ENCODE data around the gene COL26A1.
A peak's percentile ranks its signal among the peaks of the same experiment; 100 is the strongest.
"Not testable (repeated sequence)": the region's sequence is repeated elsewhere in the genome, so short reads cannot be mapped to it uniquely, and the experiment has no call there.

Gene COL26A1

DNA sequence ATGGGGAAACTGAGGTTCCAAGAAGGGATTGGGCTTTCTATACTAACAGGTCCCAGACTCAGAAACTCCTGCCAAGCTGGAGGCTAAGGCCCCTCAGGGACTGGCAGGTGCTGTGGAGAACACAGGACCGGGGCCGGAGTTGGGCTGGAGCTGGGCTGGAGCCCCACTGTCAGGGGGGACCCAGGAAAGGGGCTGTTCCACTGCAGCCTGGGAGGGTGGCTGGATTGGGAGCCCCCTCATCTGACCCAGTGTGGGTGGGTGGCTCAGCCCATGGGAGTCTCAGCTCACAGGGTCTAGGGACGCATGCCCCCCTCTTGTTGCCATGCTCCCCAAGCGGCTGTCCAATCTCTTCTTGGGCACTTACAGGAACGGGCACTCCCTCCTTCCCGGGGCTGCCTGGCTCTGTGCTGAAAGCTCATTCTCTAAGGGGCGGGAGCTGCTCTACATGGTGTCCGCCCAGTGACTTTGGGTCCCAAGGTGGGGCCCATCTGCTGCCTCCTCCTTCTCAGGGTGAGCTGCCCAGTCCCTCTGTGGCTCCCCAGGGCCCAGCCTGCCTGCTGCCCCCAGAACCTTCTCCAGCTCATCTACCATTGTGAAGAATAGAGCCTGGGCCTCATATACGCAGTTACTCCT lies 139.9 kb downstream of the COL26A1 start:
- DNase-seq, result no peak

DNA sequence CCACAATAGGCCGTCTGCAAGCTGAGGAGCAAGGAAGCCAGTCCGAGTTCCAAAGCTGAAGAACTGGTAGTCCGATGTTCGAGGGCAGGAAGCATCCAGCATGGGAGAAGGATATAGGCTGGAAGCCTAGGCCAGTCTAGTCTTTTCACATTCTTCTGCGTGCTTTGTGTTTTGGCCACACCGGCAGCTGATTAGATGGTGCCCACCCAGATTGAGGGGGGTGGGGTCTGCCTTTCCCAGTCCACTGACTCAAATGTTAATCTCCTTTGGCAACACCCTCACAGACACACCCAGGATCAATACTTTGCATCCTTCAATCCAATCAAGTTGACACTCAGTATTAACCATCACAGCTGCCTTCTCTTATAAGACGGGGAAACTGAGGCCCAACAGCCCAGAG lies 142.8 kb downstream of the COL26A1 start:
- DNase-seq, result not testable (repeated sequence)

DNA sequence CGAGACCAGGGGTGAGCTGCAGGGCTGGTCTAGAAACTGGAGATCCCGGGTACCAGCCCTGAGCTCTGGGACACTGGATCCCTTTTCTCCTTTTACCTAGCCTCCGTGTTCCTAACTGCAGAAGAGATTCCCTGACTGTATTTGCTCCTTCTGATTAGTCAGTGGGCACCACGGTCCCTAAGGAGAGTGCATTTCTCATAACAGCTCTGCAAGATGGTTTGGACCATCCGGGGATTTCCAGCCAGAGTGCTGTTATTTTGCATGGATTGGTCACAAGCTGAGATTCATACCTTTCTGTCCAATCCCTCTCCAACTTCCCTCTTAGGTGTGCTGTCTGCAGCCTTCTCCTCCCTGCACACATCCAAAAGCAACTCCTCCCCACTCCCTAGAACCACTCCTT lies 143.9 kb downstream of the COL26A1 start:
- DNase-seq, result no peak

DNA sequence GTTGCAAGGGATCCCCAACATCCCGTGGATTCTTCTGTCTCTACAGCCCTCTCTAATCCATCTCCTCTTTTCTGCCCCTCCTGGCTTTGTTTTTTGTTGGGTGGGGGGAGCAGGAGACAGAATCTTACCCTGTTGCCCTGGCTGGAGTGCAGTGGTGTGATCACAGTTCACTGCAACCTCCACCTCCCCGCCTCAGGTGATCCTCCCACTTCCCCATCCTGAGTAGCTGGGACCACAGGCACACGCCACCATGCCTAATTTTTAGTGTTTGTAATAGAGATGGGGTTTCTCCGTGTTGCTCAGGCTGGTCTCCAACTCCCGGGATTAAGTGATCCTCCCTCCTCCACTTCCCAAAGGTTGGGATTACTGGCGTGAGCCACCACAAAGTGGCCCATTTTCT lies 144.7 kb downstream of the COL26A1 start:
- no peak for DNase-seq

DNA sequence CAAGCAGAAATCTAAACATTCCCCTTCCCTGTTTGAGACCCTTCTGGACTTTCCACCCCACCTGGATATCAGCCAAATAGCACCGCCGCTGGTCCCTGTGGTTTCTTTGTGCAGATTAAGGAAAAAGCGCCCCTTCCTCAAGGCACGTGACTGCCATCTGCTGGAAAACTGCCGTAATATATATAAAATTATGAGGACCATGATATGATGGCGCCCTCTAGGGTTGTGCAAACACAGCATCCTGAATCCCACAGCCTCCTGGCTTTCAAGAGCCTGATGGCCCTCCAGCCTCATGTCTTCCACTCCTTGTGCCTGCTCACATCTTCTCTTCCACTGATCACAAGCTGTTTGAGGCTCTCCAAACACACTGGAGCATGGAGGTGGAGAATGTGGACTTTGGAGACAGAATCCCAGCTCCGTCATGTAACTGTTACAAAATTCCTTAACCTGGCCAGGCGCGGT lies 145.1 kb downstream of the COL26A1 start:
- peak; percentile 22 to 33 for DNase-seq

DNA sequence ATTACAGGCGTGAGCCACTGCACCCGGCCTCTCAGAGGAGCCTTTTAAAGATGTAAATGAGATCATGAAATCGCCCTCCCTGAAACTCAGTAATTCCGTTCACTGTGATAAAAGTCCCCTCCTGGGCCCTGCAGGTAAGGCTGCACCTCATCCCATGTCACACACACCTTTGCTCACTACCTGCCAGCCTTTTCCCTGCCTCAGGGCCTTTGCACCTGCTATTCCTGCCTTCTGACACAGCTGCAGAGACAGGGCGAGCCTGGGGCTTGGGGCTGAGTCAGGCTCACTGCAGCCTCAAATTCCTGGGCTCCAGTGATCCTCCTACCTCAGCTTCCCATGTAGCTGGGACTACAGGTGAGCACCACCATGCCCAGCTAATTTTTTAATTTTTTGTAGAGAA lies 147.6 kb downstream of the COL26A1 start:
- DNase-seq, result no peak

DNA sequence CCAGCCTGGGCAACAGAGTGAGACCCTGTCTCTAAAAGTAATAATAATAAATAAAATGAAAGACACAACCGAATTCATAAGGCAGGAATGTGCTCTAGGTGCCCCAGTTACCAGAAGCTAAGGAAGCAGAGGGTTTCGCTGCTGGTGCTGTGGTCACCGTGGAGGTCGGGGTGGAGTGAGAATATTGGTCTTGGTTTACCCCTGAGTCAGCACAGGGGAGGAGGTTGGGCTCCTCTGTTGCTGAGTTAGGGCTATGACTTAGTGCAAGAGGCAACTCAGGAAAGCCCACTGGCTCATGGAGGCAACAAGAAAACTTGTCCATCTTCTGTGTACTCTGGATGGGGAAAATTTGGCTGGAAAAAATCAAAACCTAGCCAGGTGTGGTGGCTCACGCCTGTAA lies 149.3 kb downstream of the COL26A1 start:
- DNase-seq, result no peak

DNA sequence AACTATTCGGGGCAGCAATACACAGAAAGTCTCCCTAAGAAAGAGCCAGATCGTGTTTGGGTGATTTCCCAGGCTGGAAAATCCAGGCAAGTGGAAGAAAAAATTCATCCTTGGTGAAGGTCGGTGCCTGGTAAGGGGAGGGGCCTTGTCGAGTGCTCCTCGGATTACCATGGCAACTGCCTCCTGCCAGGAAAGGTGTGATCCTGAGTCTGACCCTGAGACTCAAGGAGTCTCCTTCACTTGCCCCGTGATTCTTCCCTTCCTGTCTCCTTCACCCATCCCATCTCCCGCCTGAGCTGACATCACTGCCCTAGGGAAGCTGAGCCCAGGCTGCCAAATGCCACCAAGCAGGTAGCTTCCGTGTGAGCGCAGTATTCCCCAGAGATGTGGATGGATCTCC lies 154.2 kb downstream of the COL26A1 start:
- no peak for DNase-seq

DNA sequence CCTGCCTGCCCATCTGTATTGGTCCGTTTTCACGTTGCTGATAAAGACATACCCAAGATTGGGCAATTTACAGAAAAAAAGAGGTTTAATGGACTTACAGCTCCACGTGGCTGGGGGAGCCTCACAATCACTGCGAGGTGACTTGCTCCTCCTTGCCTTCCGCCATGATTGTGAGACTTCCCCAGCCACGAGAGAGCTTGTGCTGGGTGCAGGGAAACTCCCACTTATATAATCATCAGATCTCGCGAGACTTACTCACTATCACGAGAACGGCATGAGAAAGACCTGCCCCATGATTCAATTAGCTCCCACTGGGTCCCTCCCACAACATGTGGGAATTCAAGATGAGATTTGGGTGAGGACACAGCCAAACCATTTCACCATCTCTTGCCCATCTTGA lies 154.6 kb downstream of the COL26A1 start:
- DNase-seq, result no peak

DNA sequence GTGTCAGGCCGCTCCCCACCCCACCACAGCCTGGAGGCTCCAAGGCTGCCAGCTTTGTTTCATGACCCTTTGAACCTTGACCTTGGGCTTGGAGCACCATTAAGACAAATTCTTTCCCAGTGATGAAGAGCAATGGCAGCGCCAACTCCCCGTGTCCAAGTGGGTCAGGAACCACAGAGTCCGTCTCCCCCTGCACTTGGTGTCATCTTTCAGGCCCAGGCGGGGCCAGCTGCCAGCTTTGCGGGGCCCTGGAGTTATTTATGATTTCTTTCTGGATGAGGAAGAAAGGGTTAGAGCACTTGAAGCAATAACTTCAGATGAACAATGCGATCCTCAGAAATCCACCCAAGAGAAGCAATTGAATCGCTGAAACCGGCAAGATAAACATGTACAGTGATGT lies 155.7 kb downstream of the COL26A1 start:
- no peak for DNase-seq

DNA sequence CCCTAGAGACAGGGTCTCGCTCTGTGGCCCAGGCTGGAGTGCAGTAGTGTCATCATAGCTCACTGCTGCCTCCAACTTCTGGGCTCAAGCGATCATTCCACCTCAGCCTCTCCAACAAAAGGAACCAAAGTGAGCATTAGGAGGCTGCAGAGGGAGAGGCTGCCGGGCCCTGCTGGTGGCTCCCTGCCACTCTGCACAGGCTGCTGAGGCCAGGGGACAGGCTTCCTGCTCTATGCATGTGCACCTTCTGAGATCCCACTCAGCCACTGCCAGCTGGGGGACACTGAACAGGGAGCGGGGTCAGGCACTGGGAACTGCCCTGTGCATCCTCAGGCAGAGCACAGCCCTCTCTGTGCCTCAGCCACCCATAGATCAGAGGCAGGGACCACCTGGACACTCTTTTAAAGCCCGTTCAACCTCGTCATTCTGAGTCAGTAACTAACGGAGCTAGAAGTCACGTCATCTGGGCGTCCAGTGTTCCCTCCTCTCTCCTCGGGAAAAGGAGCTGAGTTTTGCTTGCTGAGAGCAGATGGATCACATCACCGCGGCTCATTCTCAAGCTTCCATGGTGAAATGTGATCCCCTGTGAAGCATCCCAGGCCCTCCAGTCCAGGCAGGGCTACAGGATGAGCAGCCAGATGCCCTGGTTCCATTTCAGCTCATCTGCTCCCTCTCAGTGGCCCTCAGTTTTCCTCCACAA lies 156.8 kb downstream of the COL26A1 start:
- no peak for DNase-seq

DNA sequence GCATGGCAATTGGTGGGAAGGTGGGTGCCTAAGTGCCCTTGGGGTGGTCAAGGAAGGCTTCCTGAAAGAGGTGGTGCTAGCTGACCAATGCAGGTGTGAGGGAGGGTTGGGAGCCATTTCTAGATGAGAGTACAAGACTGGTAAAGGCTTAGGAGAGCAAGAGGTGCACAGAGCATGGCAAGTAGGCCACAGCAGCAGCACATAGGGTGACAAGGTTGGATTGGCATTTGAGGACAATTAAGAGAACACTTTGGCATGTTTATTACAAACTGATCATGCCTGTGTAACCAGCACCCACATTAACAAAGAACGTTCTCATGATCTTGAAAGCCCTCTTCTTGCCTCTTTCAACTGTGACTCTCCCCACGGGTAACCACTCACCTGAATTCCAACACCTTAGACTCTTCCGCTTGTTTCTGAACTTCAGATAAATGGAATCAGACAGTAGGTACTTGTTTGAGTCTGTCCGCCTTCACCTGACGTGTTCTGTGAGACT lies 158.8 kb downstream of the COL26A1 start:
- no peak for DNase-seq

DNA sequence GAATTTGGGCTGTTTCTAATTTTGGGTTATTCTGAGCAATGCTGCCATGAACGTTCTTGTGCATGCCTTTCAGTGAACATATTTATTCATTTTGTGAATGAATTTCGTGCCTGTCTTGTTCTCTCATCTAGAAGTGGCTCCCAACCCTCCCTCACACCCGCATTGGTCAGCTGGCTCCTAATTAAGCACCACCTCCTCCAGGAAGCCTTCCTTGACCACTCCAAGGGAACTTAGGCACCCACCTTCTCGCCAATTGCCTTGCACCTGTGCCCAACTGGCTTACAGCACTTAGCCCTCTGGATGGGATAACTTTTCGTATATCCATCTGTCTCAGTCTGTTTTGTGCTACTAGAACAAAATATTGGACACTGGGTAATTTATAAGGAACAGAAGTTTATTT lies 159.3 kb downstream of the COL26A1 start:
- DNase-seq, result no peak

DNA sequence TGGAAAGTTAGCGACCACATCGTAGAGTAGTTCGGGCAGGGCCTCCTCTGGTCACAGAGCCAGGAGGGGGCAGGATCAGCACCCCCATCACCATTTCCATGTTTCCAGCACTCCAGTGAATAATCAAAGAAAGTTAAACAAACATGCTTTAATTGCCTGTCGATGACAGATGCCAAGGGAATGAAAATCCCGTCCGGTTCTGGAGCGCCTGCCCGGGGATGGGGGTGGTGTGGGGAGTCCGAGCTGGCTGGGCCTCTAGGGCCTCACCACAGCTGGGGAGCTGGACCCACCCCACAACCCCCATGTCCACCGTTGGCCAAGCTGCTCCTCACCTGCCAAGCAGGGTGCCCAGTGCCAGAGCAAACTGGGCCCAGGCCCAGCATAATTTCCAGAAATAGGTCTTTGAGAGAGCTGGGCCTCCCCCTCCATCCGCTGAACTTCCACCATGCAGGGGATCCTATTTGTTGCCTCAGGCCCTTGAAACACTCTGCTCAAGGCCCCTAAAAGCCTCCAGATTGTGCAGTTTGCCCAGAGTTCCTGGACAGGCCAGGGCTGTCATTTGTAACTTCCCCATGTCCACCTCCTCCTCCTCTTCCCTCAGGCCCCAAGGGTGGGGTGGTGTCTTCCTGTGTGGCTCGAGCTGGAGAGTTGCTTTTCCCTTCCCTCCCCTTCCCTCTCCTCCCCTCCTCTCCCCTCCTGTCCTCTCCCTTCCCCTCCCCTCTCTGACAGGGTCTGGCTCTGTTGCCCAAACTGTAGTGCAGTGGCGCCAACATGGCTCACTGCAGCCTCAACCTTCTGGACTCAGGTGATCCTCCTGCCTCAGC lies 165.4 kb downstream of the COL26A1 start:
- DNase-seq, result peak; percentile 20 to 35

DNA sequence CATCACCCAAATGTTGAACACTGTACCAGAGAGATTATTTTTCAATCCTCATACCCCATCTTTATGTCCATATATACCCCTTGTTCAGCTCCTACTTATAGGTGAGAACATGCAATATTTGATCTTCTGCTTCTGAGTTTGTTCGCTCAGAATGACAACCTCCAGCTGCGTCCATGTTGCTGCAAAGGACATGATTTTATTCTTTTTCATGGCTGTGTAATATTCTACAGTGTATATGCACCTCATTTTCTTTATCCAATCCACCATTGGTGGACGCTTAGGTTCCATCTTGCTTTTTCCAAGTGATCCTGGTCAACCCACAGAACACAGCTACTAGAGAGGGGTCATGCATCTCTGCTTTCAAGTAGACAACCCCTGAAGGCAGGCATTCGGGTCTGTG lies 166.9 kb downstream of the COL26A1 start:
- DNase-seq, result no peak

DNA sequence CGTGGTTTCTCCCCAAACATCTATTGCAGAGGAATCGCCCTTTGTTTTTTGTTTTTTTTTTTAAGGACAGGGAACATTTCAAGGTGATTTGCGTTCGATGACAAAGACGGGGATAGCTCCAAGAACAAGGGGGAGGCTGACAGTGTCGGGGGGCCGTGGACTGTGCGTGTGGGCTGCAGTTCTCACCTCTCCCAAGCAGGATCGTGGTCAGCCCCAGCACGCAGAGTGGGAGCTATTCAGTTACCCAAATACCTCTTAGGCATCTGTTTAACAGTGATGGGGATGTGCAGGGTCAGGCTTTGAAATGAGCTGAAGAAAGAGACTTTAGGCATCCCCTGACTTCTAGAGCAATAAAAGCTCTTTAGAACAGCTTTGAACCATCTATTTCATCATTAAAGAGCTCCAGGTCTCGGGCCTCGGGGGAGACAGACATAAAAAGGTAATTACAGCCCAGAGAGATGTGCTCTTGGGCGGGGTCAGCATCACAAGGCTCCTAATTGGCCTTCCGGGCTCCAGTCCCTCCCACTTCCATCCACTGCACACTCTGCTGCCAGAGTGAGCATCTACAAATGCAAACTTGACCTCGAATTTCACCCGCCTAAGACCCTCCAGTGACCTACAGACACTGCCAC lies 169.2 kb downstream of the COL26A1 start:
- no peak for DNase-seq

DNA sequence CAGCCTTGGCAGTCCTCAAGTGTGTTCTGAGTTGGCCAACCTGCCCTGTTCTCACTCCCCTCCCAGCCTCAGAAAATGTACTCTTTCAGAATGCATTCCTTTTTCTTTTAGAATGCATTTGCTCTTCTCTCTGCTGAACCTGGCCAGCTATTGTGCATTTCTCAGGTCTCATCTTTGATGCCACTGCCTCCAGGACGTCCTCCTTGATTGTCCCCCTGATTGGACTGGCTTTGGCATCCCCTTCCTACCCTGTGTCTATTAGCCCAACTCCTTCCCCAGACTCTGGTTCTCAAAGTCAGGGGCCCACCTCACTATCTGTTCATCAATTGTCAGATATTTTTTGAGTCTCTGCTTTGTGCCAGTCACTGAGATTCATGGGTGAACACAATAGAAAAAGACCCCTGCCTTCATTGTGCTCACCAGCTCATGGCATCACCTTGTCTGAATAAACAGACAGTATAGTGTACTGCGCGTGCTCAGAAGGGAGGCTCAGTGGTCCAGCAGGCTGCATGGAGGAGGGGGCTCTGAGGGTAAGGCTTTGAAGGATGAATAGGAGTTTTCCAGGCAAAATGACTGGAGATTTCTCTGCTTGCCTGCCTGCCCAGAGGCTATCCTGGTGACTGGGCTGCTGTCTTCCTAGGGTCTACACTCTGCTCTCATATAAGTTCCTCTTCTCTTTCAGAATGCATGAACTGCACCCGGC lies 169.9 kb downstream of the COL26A1 start:
- DNase-seq, result no peak

DNA sequence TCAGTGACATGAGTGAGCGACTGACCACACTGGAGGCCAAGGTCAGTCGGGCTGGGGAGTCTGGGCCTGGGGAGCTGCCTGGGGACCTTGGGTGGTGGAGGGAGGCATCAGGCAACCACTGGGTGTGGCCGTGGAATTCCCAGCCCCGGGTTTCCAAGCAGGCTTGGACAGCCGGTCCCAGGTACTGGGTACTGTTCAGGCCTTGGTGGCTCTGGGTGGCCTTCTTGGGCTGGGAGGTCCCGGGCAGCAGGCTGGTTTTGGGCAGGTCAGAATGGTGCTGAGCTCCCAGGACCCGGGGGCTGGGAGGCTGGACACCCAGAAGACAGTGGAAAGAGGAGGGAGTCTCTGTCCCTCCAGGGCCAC lies 170.4 kb downstream of the COL26A1 start:
- no peak for DNase-seq

DNA sequence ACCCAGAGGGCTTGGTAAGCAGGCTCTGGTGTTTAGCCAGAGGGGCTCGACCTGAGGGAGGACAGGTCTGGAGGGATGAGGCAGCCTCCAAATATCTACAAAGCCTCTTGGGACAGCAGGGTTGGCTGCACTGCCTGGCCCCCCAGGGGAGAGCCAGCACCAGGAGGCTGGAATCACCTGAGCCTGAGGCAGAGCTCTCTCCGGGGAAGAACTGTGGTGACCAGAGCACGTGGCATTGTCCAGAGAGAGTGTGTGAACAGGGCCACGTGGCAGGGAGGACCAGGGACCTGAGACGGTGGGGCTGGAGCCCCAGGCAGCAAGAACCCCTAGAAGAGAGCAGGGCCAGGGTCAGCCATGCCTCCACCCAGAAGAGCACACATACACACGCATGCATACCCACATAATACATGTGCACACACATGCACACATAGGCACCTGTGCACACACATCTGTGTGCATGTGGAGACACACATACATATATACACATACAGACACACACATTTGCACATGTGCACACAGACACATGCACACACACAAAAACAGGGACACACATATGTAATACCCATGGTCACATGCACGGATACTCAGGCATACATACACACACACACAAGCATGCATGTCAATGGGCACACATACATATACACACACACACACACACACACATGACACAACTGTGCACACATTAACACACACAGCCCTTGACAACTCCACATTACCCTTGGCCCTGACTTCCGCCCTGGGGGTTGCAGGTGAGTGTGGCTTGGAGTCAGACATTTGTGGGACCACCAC lies 171.5 kb downstream of the COL26A1 start:
- no peak for DNase-seq

DNA sequence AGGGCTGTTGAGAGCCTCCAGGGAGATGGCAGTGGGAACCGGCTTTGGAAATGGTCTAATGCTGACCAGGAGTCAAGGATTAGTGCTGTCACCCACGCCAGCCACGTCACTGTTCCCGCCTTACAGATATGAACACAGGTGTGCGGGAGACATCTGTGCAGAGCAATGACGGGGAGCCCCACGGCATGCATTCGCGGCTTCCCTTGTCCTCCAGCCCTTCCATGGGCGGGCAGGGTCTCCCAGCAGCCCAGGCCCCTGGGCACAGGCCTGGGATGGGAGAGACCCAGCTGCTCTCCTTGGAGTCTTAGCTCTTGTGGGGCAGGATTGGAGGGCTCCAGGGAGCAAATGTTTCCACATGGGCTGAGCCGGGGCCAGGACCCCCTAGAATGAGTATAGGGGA lies 172.2 kb downstream of the COL26A1 start:
- DNase-seq, result no peak

DNA sequence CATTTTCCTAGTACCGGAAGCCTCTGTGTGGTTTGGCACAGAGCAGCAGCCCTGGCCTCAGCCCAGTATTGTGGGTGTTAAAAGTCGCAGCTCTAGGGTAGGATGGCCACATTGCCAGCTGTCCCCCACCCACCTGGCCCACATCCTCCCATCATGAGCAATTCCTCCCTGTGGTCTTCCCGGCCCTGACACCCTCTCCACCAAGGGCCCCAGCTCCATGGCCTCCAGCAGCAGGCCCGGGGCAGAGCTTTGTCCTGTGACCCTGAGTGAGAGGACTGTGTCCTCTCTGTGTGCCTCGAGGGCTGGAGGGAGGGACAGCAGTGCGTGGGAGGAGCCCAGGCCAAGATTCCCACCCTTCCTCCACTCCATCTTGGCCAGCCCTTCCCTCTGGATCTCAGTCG lies 172.7 kb downstream of the COL26A1 start:
- no peak for DNase-seq

DNA sequence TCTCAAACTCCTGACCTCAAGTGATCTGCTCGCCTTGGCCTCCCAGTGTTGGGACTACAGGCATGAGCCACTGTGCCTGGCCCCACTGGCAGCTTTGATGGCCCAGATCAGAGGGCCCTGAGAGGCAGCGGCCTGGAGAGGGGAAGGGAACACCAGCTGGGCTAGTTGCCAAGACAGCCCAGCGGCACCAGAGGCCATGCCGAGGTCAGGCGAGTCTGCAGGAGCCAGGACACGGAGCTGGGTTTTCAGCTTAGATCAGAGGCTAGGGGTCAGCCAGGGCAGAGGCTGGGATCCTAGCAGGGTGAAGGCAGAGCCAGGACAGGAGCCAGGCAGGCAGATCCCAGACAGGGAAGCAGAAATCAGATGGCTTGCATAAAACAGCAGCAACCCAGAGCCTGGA lies 173.6 kb downstream of the COL26A1 start:
- DNase-seq, result no peak
